Osteocyte (in vitro differentiated cells): ENCODE measurements around the gene SFSWAP. TPM values are rescaled to one million over a fixed set of nuclear protein-coding genes. Genes with fewer than 3 reads are reported as not detected.

ENCODE experiments used
- DNase-seq: peaks from one replicate; pipeline ENCODE4 v3.0.0; 2021; ENCODE audit warnings: mixed read lengths; ENCODE audit not compliant: unreplicated experiment; ENCODE audit errors: extremely low spot score
- H3K27ac Mint-ChIP-seq: one replicate; pipeline ENCODE4 v1.8.0; 2021; ENCODE audit warnings: mild to moderate bottlenecking, mixed read lengths; ENCODE audit not compliant: unreplicated experiment
- H3K27me3 Mint-ChIP-seq: one replicate; pipeline ENCODE4 v1.8.0; 2021; ENCODE audit warnings: mixed read lengths; ENCODE audit not compliant: unreplicated experiment
- H3K36me3 Mint-ChIP-seq: one replicate; pipeline ENCODE4 v1.8.0; 2021; ENCODE audit warnings: mixed read lengths; ENCODE audit not compliant: unreplicated experiment
- H3K4me1 Mint-ChIP-seq: one replicate; pipeline ENCODE4 v1.8.0; 2021; ENCODE audit warnings: mixed read lengths; ENCODE audit not compliant: unreplicated experiment
- H3K4me3 Mint-ChIP-seq: one replicate; pipeline ENCODE4 v1.8.0; 2021; ENCODE audit warnings: mild to moderate bottlenecking, moderate library complexity, mixed read lengths; ENCODE audit not compliant: unreplicated experiment
- H3K9me3 Mint-ChIP-seq: one replicate; pipeline ENCODE4 v1.8.0; 2021; ENCODE audit warnings: mixed read lengths; ENCODE audit not compliant: unreplicated experiment
- total RNA-seq: library from RNA; stranded (reverse); gene quantifications from 2 replicates; pipeline ENCODE4 v1.2.1, GENCODE V29; 2021
- TF ChIP-seq, protein P1 (sequence below): fragments of 200-600 bp; sonication (generic); IDR thresholded peaks from 2 replicates; pipeline ENCODE4 v1.5.0; 2021; ENCODE audit warnings: antibody characterized with exemption, mild to moderate bottlenecking, moderate library complexity

SFSWAP gene
- total RNA-seq, 1 donor from 2014 or later: 48.0 TPM

DNA sequence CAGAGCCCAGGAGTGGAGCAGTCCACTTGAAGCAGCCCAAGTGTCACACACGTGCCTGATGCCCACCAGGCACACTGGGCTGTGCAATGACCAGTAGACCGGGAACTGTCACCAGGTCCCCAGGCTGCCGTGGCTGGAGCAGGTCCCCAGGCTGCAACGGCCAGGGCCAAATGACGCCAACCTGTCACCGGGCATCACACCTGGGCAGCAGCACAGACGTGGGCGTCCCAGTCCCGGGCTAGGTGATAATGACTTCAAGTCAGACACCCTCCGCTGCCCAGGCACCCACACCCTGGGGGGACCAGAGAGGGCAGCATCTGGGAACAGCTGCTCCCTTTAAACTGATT lies 86.7 kb downstream of the SFSWAP start:
- Mint-ChIP-seq H3K27ac (no peak overlapping the region), H3K27me3 (no peaks in the 10 kb centered on the region)
- no peak for DNase-seq

DNA sequence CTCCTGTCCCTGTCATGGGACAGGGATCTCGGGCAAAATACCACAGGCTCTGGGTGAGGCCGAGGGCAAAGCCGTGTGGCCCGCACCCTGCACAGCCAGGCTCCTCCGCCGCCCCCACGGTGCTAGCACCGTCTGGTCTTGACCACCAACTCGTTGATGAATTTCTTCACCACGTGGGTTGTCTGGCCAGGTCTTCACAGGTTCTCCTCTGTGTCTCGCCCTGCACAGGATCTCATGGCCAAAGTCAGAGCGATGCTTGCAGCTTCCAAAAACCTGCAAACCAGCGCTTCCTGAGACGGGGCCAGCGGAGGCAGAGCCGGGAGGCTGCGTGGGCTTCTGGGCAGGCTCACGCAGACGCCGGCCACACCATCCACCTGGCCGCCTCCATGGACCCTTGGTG lies 88.3 kb downstream of the SFSWAP start:
- H3K27me3 Mint-ChIP-seq: no peaks in the 10 kb centered on the region
- no peaks in the 10 kb centered on the region for H3K9me3 Mint-ChIP-seq
- no peak overlapping the region for H3K4me3 Mint-ChIP-seq
- H3K4me1 Mint-ChIP-seq: peaks cover 5% of the 10 kb centered on the region
- H3K27ac Mint-ChIP-seq: no peak overlapping the region
- DNase-seq: no peak
- TF ChIP-seq, protein P1, sequence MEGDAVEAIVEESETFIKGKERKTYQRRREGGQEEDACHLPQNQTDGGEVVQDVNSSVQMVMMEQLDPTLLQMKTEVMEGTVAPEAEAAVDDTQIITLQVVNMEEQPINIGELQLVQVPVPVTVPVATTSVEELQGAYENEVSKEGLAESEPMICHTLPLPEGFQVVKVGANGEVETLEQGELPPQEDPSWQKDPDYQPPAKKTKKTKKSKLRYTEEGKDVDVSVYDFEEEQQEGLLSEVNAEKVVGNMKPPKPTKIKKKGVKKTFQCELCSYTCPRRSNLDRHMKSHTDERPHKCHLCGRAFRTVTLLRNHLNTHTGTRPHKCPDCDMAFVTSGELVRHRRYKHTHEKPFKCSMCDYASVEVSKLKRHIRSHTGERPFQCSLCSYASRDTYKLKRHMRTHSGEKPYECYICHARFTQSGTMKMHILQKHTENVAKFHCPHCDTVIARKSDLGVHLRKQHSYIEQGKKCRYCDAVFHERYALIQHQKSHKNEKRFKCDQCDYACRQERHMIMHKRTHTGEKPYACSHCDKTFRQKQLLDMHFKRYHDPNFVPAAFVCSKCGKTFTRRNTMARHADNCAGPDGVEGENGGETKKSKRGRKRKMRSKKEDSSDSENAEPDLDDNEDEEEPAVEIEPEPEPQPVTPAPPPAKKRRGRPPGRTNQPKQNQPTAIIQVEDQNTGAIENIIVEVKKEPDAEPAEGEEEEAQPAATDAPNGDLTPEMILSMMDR: no peak
- peaks cover 21% of the 10 kb centered on the region for H3K36me3 Mint-ChIP-seq

More for the DNA sequence above, 86.7 kb downstream of the SFSWAP start:
- Mint-ChIP-seq H3K9me3 (no peaks in the 10 kb centered on the region), H3K4me1 (no peaks in the 10 kb centered on the region), H3K4me3 (no peak overlapping the region), H3K36me3 (peaks cover 32% of the 10 kb centered on the region)
- TF ChIP-seq, protein P1: no peak

- H3K9me3 Mint-ChIP-seq: no peaks in the 10 kb centered on the region
- no peak overlapping the region for H3K27ac Mint-ChIP-seq
- no peak overlapping the region for H3K4me3 Mint-ChIP-seq
- no peak for DNase-seq
- H3K27me3 Mint-ChIP-seq: no peaks in the 10 kb centered on the region
- peaks cover 6% of the 10 kb centered on the region for H3K4me1 Mint-ChIP-seq
- TF ChIP-seq, protein P1: no peak
- peaks cover 21% of the 10 kb centered on the region for H3K36me3 Mint-ChIP-seq
Observed at GRCh38 chr12:131799828-131800593, 89.1 kb downstream of the SFSWAP start.

GRCh38 chr12:131800594-131801135 lies 89.8 kb downstream of the SFSWAP start:
- DNase-seq: no peak
- Mint-ChIP-seq H3K36me3 (peaks cover 21% of the 10 kb centered on the region), H3K27ac (no peak overlapping the region), H3K27me3 (no peaks in the 10 kb centered on the region), H3K4me3 (no peak overlapping the region), H3K4me1 (peaks cover 6% of the 10 kb centered on the region), H3K9me3 (no peaks in the 10 kb centered on the region)
- TF ChIP-seq, protein P1: no peak

DNA sequence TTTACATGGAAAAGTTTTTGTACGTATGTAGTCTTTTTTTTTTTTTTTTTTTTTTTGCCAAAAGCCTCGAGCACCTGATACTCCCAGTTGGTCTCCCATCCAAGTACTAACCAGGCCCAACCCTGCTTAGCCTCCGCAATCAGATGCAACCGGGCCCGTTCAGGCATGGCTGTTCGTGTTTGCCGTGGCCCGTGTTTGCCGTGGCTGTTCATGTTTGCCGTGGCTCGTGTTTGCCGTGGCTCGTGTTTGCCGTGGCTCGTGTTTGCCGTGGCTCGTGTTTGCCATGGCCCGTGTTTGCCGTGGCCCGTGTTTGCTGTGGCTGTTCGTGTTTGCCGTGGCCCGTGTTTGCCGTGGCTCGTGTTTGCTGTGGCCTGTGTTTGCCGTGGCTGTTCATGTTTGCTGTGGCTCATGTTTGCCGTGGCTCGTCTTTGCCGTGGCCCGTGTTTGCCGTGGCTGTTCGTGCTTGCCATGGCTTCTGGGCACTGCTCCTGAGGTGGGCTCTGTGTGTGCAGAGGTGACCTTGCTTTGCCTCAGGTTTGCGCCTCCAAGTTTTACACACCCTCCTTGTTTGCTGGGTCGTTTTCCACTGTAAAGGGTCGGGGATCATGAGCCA lies 90.5 kb downstream of the SFSWAP start:
- Mint-ChIP-seq H3K27ac (no peak overlapping the region), H3K9me3 (no peaks in the 10 kb centered on the region), H3K36me3 (peaks cover 21% of the 10 kb centered on the region), H3K4me3 (no peak overlapping the region), H3K27me3 (no peaks in the 10 kb centered on the region), H3K4me1 (peaks cover 6% of the 10 kb centered on the region)
- TF ChIP-seq, protein P1: no peak
- DNase-seq: no peak
